ENCODE results near the gene RHOBTB1. TPM values are rescaled to one million over a fixed set of nuclear protein-coding genes. Genes with fewer than 3 reads are reported as not detected.

The RHOBTB1 gene
- total RNA-seq, 1 experiment from 2014 or later: 11.0 TPM

GRCh38 chr10:60965696-60966095 is 21.7 kb upstream of the RHOBTB1 start:
- no peak for DNase-seq (ENCODE audit: low read depth)

DNA sequence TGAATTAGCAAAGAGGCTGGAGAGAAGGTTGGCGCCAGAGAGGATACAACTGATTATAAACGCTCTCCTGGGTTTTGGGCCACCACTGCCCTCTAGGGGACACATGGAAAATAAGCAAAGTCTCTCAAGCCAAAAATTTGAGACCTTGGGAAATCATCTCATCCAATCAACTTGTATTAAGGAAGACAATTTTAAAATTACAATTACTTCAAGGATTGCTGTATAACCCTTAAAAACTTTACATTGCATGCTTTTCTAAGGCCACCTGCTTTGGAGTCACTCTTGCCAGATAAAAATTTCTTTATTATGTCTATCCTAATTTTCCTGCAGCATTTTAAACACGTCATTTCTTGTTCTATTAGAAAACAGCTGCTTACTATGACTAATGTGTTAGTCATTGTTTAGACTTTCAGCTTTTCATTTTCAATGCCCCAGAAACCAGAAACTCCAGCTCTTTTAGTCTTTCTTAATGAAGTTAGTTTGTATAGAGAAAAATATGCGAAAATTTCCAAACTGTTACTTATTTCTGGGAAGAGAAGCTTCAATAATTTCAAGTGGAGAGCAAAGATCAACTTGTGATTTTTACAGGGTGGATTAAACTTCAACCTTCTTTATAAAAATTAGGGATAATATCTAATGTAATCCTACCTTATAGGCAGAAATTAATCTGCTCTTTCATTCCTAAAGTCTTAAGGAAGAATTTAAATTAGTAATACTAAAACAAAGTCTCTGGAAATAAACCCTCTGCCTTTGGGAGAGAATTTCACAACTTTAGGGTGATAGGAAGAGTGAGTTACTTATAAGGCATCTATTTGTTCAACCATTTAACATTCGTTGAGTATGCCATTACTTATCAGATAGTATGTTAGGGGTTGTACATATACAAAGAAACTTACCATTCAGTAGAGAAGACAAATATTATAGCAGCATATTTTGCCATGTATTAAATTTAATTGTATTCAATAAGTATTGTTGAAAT is 20.6 kb upstream of the RHOBTB1 start:
- DNase-seq (ENCODE audit: low read depth): peak; percentile 84

- peak; percentile 74 for DNase-seq (ENCODE audit: low read depth)
These were observed 19.7 kb upstream of the RHOBTB1 start for GRCh38 chr10:60963441-60964256.

- peak; percentile 60 for DNase-seq (ENCODE audit: low read depth)
These were observed 19.0 kb upstream of the RHOBTB1 start for GRCh38 chr10:60962946-60963345.

GRCh38 chr10:60960913-60961312 is 16.9 kb upstream of the RHOBTB1 start:
- DNase-seq (ENCODE audit: low read depth): no peak

GRCh38 chr10:60960031-60960430 is 16.0 kb upstream of the RHOBTB1 start:
- no peak for DNase-seq (ENCODE audit: low read depth)

DNA sequence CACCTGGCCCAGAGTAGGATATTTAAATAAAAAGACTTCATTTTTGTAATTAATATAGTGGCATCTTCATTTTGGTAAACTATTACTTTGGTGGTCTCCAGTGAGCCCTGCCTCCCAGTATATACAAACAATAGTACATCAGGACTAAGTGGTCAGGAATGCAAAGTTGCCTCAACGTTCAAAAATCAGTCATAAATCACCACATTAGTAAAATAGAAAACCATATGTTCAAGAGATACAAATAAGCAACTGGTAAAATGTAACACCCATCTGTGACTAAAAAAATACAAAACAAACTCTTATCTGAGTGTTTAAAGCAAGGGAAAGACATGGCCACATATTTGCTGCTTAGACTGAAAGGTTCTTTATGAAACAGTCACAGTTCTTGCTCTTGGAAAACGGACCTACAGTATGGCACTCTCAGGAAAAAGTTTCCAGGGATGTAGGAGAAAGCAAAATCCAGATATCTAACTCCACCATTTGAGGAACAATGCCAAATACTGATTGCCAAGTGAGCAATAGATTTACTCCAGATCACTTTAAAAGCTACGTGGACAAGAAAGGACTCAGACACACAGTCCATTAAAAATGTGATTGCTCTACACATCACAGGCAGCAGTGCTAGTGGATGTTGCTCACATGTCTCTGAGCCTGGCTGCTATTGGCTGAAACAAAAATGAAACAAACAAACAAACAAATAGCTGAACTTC is 15.1 kb upstream of the RHOBTB1 start:
- DNase-seq (ENCODE audit: low read depth): peak; percentile 24

DNA sequence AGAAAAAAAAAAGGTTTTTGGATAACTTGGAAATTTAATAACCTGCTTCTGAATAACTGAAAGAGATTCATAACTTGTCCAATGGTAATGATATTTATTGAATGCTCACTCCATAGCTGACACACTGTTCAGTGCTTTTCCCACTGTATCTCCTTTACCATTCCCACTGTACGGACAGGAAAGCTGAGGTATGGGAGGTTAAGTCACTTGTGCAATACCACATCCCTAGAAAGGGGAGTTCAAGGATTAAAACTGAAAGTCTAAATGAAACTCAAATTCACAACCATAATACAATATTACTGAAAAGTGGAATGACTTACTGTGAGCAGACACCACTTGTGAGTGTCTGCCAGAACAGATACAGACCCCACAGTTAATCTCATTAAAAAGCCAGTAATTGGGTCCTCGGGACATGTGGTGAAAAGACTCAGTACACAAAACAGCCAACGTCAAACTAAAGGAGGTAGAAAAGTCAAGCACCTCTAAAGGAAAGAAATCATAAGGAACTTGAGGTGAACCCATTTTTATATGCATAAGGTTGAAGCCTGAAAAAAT is 13.8 kb upstream of the RHOBTB1 start:
- no peak for DNase-seq (ENCODE audit: low read depth)

- peak; percentile 65 for DNase-seq (ENCODE audit: low read depth)
These were observed 12.0 kb upstream of the RHOBTB1 start for GRCh38 chr10:60955957-60956425.

DNA sequence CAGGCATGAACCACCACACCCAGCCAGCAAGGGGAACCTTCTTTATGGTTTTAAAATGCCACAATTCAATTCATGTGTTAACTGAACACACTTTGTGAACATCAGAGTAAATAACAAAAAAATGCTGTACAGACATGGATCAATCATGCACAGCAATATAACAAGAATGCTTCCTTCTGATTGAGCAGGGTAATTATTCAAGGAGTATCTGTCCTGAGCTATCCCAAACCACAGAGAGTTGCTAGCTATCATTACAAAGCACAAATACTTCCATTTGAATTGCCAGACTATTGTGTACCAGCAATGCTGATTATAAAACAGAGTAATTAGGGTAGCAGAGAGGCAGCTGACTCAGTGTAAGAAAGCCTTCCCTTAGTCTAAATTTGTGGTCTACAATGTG is 11.3 kb upstream of the RHOBTB1 start:
- peak; percentile 25 for DNase-seq (ENCODE audit: low read depth)

DNA sequence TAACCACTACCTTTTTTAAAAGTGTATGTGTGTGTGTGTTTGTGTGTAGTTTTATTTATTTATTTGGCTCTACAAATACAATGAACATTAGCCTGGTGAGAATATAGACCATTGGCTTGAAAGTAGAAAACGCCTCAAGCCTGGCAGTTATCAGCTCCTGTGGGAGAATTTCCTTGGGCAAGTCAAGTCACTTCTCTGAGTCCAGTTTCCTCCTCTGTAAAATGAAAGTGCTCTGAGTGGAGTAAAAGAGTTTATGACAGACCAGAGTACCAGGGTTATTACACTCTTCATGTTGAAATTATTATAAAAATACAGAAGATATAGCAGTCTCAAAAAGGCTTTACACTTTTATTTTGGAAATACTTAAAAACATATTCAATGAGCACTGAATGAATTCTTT is 10.1 kb upstream of the RHOBTB1 start:
- DNase-seq (ENCODE audit: low read depth): no peak

DNA sequence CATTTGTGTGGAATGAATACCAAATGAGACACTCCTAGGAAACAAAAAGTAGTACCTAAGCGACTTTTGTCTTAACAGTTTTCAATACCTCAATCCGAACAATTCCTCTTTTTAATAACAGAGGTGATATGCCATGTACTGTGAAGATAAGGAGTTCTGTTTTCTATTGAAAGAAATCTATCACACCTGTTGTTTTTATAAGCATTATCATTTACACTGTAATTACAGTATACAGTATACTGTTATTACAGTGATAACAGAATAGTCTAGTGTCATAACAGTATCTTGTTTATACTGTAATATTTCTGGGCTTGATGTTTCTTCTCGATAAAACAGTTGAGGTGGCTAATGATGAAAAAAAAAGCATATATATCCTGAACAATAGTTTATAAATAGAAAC is 9.4 kb upstream of the RHOBTB1 start:
- DNase-seq (ENCODE audit: low read depth): no peak

GRCh38 chr10:60952846-60953220 is 8.8 kb upstream of the RHOBTB1 start:
- DNase-seq (ENCODE audit: low read depth): no peak

DNA sequence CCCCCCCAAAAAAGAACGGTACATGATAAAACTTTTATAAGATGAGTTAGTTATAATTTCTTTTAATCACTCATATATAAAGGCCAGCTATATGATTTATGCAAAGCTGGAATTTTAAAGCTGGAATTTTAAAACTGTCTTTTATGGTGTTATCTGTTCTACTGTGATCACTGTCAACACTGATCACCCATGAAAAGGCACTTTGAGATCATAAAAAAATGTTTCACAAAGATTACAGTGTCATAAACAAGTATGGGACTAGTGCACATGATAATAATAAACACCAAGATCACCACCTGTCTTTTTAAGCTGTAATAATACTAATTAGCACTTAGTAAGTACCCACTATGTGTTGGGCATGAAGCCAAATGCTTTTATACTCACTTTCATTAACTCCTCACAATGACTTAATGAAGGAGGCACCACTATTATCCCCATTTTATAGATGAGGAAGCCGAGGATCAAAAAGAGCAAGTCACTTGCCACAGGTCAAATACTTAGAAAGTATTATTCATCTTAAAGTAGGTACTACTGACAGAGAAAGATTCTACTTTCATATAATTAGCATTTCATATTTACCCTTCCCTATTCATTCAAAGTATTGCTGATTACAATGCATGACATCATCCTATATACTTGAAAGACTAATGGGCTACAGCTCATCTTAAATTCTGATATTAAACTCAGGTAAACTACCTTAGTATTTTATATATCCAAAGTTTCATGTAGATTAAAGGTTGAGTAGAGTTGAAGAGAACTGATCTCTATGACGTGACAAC is 8.3 kb upstream of the RHOBTB1 start:
- no peak for DNase-seq (ENCODE audit: low read depth)

DNA sequence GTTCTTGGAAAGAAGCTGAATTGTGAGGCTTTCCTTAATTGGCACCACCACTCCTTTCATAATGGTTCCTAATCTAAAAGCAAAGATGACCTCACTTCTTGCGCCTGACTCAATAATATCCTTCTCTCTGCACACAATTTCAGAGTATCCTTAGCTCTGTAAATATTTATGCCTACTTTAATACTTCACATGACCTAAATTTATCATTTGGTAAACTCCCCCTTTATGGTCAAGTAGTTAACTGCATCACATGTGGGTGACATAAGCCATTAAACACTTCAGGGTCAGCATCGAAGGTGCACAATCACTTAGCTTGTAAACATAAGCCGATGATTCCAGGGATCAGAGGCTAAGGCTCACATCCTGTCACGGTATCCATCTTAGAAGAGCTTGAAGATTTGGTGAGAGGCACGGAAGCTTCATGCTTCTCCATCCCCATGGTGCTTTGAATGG is 7.3 kb upstream of the RHOBTB1 start:
- peak; percentile 9 for DNase-seq (ENCODE audit: low read depth)

- DNase-seq (ENCODE audit: low read depth): no peak
These were observed 6.3 kb upstream of the RHOBTB1 start for GRCh38 chr10:60950300-60950699.

DNA sequence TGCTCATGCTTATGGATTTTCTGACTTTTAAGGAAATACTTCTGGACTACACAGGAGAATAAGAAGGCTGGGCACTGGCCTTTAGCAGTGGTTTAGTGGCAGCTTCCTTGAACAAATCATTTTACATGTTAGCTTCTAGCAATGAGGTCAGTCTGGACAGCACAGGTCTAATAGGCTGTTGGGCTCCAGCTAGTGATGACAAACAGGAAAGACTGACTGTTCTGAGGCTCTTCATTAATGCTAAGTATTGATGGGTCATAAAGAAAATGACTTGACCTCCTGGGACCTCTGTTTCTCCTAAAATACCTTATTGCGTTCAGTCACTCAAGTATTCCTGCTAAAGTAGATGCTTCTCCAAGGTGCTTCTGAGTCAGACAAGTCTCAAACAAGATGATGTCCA is 4.9 kb upstream of the RHOBTB1 start:
- DNase-seq (ENCODE audit: low read depth): no peak

DNA sequence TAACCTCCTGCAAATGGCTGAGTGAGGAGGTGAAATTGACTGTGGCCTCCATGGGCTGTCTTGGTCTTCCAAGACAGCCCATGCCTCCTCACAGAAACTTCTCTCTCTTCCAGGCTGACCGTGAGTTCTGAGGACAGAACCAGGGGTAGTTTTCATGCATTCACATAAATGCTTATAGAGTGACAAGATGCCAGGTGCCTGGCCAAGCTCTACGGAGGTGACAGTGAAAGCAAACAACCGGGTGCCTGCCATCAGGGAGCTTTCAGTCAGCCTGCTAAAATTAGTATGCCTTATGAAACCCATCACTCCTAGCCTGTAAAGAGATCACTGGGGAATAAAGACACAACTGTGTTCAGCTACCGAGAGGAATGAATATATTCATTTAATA is 919 bp upstream of the RHOBTB1 start:
- DNase-seq (ENCODE audit: low read depth): no peak

DNA sequence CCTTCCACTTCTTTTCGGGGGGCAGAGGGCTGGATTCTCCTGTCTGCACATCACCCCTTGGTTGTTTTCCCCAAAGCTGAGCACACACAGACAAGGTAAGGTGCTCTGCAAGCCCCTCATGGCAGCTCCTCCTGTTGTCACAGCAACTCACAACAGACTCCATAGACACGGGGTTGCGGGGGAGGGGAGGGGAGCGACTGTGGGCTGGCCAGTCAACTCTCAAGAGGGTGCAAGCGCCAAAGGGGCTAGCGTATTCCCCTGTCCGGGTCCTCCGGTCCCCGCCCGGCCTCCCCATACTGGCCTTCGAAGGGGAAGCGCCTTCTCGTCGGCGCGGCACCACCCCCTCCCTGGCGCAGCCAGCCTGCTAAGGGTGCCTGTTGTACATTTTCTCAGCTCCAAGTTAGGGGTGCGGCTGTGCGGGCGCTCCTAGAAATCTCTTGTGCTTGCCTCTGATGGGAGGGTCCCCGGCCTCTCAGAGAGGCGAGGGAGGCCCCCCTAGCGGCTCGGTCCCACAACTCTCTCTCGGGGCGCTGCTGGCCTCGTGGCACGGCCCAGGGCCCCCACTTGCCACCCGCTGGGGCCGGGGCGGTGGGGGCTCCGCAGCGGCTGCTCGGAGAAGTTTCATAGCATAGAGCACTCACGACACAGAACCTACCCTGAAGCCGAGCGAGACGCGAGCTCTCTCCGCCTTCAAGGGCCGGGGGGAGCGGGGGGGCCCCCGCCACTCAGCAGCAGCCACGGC is 498 bp downstream of the RHOBTB1 start:
- peak; percentile 66 for DNase-seq (ENCODE audit: low read depth)

- DNase-seq (ENCODE audit: low read depth): peak; percentile 65
These were observed 1.1 kb downstream of the RHOBTB1 start for GRCh38 chr10:60942788-60943315.

Data from M059J (cell line).